GM19099 (cell line): ENCODE measurements around the gene ARHGAP11A.

ENCODE experiments used
- POLR2A ChIP-seq: IDR thresholded peaks from 3 replicates; pipeline ENCODE4 v1.6.1; 2011; ENCODE audit warnings: low read depth; ENCODE audit not compliant: insufficient read length; ENCODE audit errors: extremely low read depth

ARHGAP11A gene

GRCh38 chr15:32657198-32657883 is 42.0 kb downstream of the ARHGAP11A start:
- no peak for TF ChIP-seq POLR2A

- TF ChIP-seq POLR2A, result no peak
Observed at GRCh38 chr15:32657941-32658340, 42.6 kb downstream of the ARHGAP11A start.

GRCh38 chr15:32659340-32660155 is 44.2 kb downstream of the ARHGAP11A start:
- no peak for TF ChIP-seq POLR2A

GRCh38 chr15:32663671-32664070 is 48.4 kb downstream of the ARHGAP11A start:
- no peak for TF ChIP-seq POLR2A

GRCh38 chr15:32664796-32665195 is 49.5 kb downstream of the ARHGAP11A start:
- no peak for TF ChIP-seq POLR2A

- no peak for TF ChIP-seq POLR2A
Observed at GRCh38 chr15:32667321-32667720, 52.0 kb downstream of the ARHGAP11A start.

GRCh38 chr15:32668942-32669341 is 53.6 kb downstream of the ARHGAP11A start:
- TF ChIP-seq POLR2A, result no peak

GRCh38 chr15:32669896-32670611 is 54.8 kb downstream of the ARHGAP11A start:
- TF ChIP-seq POLR2A, result no peak

GRCh38 chr15:32670623-32671022 is 55.3 kb downstream of the ARHGAP11A start:
- no peak for TF ChIP-seq POLR2A

GRCh38 chr15:32671339-32672325 is 56.3 kb downstream of the ARHGAP11A start:
- no peak for TF ChIP-seq POLR2A

GRCh38 chr15:32674681-32675080 is 59.4 kb downstream of the ARHGAP11A start:
- TF ChIP-seq POLR2A, result no peak

- no peak for TF ChIP-seq POLR2A
Observed at GRCh38 chr15:32675466-32675865, 60.2 kb downstream of the ARHGAP11A start.

GRCh38 chr15:32676169-32676568 is 60.9 kb downstream of the ARHGAP11A start:
- no peak for TF ChIP-seq POLR2A

- no peak for TF ChIP-seq POLR2A
Observed at GRCh38 chr15:32677238-32677750, 62.0 kb downstream of the ARHGAP11A start.
